GM12872 (cell line): ENCODE measurements around the gene DIPK1B.

Experiments used
- TF ChIP-seq, protein P1 (sequence below): IDR thresholded peaks from 3 replicates; pipeline ENCODE4 v1.5.1; 2011; ENCODE audit warnings: low read depth, mild to moderate bottlenecking, low read length, moderate library complexity; ENCODE audit not compliant: insufficient read depth

The DIPK1B gene

DNA sequence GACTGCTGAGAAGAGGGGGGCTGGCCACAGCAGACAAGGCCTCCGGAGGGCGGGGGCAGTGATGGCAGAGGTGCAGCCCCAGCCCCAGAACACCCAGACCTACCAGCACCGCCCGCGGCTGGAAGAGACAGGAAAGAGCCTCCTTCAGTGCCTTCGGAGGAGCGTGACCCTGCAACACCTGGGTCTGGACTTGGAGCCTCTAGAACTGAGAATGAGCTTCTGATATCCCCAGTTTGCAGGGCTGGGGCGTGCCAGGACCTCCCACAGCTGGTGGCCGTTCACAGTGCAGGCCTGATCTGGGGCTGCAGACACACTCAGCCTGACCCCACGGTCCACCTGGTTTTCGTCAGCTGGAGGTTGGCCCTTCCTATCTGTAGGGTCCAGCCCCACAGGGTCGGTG is 21.2 kb downstream of the DIPK1B start:
- TF ChIP-seq, protein P1, sequence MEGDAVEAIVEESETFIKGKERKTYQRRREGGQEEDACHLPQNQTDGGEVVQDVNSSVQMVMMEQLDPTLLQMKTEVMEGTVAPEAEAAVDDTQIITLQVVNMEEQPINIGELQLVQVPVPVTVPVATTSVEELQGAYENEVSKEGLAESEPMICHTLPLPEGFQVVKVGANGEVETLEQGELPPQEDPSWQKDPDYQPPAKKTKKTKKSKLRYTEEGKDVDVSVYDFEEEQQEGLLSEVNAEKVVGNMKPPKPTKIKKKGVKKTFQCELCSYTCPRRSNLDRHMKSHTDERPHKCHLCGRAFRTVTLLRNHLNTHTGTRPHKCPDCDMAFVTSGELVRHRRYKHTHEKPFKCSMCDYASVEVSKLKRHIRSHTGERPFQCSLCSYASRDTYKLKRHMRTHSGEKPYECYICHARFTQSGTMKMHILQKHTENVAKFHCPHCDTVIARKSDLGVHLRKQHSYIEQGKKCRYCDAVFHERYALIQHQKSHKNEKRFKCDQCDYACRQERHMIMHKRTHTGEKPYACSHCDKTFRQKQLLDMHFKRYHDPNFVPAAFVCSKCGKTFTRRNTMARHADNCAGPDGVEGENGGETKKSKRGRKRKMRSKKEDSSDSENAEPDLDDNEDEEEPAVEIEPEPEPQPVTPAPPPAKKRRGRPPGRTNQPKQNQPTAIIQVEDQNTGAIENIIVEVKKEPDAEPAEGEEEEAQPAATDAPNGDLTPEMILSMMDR, result no peak

DNA sequence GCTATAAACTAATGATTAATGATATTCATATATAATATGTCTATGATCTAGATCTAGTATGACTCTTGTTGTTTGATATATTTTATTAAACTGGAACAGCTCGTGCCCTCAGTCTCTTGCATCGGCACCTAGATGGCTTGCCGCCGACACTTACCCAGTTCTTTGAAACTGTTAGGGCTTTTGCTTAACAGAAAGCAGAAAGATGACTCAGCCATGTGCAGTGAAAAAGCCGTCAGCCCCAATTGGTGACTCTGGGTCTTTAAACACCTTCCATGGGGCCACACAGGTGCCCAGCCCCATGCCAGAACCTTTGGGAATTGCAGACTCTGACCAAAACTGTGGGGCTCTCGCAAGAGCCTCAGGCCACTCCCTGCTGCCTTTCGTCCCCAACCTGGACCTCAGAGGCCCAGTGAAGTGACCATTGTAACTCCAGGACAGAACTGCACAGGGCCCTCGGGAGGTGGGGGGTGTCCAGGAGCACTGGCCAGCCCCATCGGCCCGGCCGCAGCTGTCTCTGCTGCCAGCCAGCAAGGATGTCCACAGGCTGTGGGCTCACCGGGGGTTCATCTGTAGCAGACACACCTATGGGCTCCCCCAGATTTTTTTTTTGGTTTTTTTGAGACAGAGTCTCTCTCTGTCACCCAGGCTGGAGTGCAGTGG is 22.6 kb downstream of the DIPK1B start:
- TF ChIP-seq, protein P1, result no peak

- TF ChIP-seq, protein P1, result no peak
Measured at GRCh38 chr9:136735812-136736480, 23.6 kb downstream of the DIPK1B start.

- TF ChIP-seq, protein P1, result no peak
Measured at GRCh38 chr9:136738960-136739359, 26.6 kb downstream of the DIPK1B start.

- TF ChIP-seq, protein P1, result no peak
Measured at GRCh38 chr9:136739509-136739908, 27.1 kb downstream of the DIPK1B start.

DNA sequence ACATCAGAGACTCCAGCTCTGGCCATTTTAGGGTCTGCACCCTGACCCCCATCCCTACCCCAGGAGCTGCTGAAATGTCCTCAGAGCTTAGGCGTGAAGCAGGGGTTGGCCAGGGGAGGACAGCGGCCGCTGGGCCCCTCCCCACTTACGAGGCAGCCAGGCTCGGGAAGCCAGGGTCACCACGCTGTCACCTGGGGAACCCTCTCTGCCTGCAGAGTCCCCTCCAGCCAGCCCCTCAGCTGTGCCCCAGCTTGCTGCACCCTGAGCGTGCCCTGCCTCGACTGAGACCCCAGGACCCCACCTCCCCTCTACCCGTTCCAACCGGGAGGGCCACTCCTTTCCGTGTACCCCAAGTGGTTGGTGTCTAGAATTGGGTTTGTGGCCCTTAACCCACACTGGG is 27.7 kb downstream of the DIPK1B start:
- TF ChIP-seq, protein P1, result no peak

DNA sequence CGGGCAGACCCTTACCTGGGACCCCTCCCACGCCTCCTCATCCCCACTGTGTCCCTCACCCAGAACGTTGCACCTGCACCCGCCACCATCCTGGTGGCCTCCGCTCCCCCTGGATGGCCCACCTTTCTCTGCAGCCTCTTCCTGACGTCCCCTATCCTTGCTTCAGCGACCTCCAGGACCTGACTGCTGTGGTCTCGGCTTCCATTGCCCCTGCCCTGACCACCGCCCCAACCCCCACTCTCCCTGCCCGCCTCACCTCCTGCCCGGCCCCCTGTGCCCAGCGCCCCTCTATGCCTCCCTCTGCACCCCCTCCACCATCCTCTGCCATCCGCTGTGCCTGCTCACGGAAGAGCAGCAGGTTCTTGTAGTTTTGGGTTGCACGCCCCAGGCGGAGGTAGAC is 28.1 kb downstream of the DIPK1B start:
- TF ChIP-seq, protein P1, result no peak
